Liver (tissue), 9 donors: ENCODE data around the gene TERT. TPM values are rescaled to one million over a fixed set of nuclear protein-coding genes. Genes with fewer than 3 reads are reported as not detected.

Source experiments
- DNase-seq: peaks from one replicate; pipeline ENCODE4 v3.0.0-alpha.2; 2017; ENCODE audit warnings: low spot score
- H3K27ac ChIP-seq, 2 donors: one replicate each; pipeline ENCODE4 v1.7.0; 2013; ENCODE audit warnings: inconsistent platforms in 2 of 2, low read length in 2 of 2, control low read depth in 1 of 2, low read depth in 1 of 2, mild to moderate bottlenecking in 1 of 2
- H3K27me3 ChIP-seq, 4 donors: one replicate each; pipeline versions ENCODE4 v1.6.1 to v1.7.0; 2013; ENCODE audit warnings: low read length in 3 of 4, inconsistent platforms in 1 of 4, mild to moderate bottlenecking in 1 of 4, moderate library complexity in 1 of 4; ENCODE audit not compliant: control insufficient read depth in 4 of 4, insufficient read depth in 4 of 4
- H3K36me3 ChIP-seq, 4 donors: one replicate each; pipeline versions ENCODE4 v1.6.1 to v1.7.0; 2013; ENCODE audit warnings: low read length in 3 of 4, mild to moderate bottlenecking in 3 of 4, low read depth in 1 of 4, moderate library complexity in 1 of 4; ENCODE audit not compliant: control insufficient read depth in 4 of 4, insufficient read depth in 3 of 4
- H3K4me1 ChIP-seq, 4 donors: one replicate each; pipeline versions ENCODE4 v1.6.1 to v1.7.0; 2013; ENCODE audit warnings: low read length in 3 of 4, mild to moderate bottlenecking in 3 of 4, moderate library complexity in 1 of 4; ENCODE audit not compliant: control insufficient read depth in 4 of 4, insufficient read depth in 4 of 4
- H3K4me3 ChIP-seq, 3 donors: one replicate each; pipeline versions ENCODE4 v1.6.1 to v1.7.0; 2013; ENCODE audit warnings: low read length in 3 of 3, control low read depth in 1 of 3, low read depth in 1 of 3, mild to moderate bottlenecking in 1 of 3
- H3K9ac ChIP-seq, 2 donors: one replicate each; pipeline ENCODE4 v1.7.0; 2013; ENCODE audit warnings: low read length in 2 of 2, mild to moderate bottlenecking in 2 of 2, moderate library complexity in 2 of 2, control low read depth in 1 of 2, low read depth in 1 of 2
- H3K9me3 ChIP-seq, 4 donors: one replicate each; pipeline versions ENCODE4 v1.6.1 to v1.7.0; 2013; ENCODE audit warnings: low read length in 3 of 4; ENCODE audit not compliant: control insufficient read depth in 4 of 4
- ATF3 ChIP-seq: IDR thresholded peaks from 2 replicates; pipeline ENCODE4 v1.6.1; 2016; ENCODE audit warnings: antibody characterized with exemption
- CTCF ChIP-seq: fragments of 150-350 bp; IDR thresholded peaks from 2 replicates; pipeline ENCODE4 v1.5.1; 2017; ENCODE audit warnings: improper control_type of control experiment, low read depth, low read length; ENCODE audit not compliant: missing input control
- FOXA1 ChIP-seq: IDR thresholded peaks from 2 replicates; pipeline ENCODE4 v1.6.1; 2016; ENCODE audit warnings: antibody characterized with exemption
- FOXA2 ChIP-seq: IDR thresholded peaks from 2 replicates; pipeline ENCODE4 v1.6.1; 2016; ENCODE audit warnings: antibody characterized with exemption
- GABPA ChIP-seq, 2 donors: IDR thresholded peaks in 1 of 2; conservative IDR thresholded peaks in 1 of 2; 2 replicates each; pipeline ENCODE4 v1.6.1; 2016; ENCODE audit warnings: antibody characterized with exemption in 2 of 2, mild to moderate bottlenecking in 1 of 2, moderate library complexity in 1 of 2
- MAX ChIP-seq: IDR thresholded peaks from 2 replicates; pipeline ENCODE4 v1.6.1; 2016; ENCODE audit warnings: antibody characterized with exemption
- RAD21 ChIP-seq, 2 donors: IDR thresholded peaks; 2 replicates each; pipeline ENCODE4 v1.6.1; 2016; ENCODE audit warnings: antibody characterized with exemption in 2 of 2, mild to moderate bottlenecking in 2 of 2
- REST ChIP-seq: IDR thresholded peaks from 2 replicates; pipeline ENCODE4 v1.6.1; 2016; ENCODE audit warnings: antibody characterized with exemption, mild to moderate bottlenecking
- WGBS: extraction: QIAGEN DNeasy Blood & Tissue Kit; methylation state at CpG from one replicate; pipeline ENCODE4 v1.1.7; 2013; 5-methylcytosine and 5-hydroxymethylcytosine counted together
- polyA plus RNA-seq, 2 donors: library from polyadenylated mRNA; stranded (reverse) in 1 of 2; unstranded in 1 of 2; fragments of 200-250 nt in 1 of 2; fragments of >200 nt in 1 of 2; fragmentation: Nextera tagmentation in 1 of 2; extraction: Ambion mirVana in 1 of 2; gene quantifications; one replicate each; pipeline versions ENCODE4 v1.2.1 to v1.2.3, GENCODE V29; 2013 to 2015
- total RNA-seq, 2 donors: library from RNA; depleted of rRNA; stranded (reverse); fragments of >200 nt; gene quantifications; one replicate each; pipeline ENCODE4 v1.2.3, GENCODE V29; 2014
- donor health status: healthy.
- donor health status: healthy.
- donor health status: healthy.
- donor health status: healthy.
- donor health status: healthy.

Gene TERT
- total and polyA plus RNA-seq, 4 donors, result 0.14 TPM; not detected in 3

GRCh38 chr5:1270933-1271914 is 23.6 kb downstream of the TERT start (continued):
- no peak for TF ChIP-seq MAX
- TF ChIP-seq CTCF, result no peak
- no peak for TF ChIP-seq FOXA2

GRCh38 chr5:1270426-1270825 is 24.4 kb downstream of the TERT start:
- 97% methylated on average over 22 of the region's 22 CpGs for WGBS
- no peak for DNase-seq
- no peaks in the 10 kb centered on the region for H3K27me3 ChIP-seq
- H3K27ac ChIP-seq, result no peak overlapping the region
- TF ChIP-seq GABPA (IDR thresholded peaks at IDR 0.05 in 1 of 2, conservative IDR thresholded peaks at IDR 0.05 in 1 of 2) (no peak), RAD21 (IDR thresholded peaks at IDR 0.05) (no peak), FOXA2 (no peak), CTCF (no peak), FOXA1 (no peak), ATF3 (no peak), MAX (no peak), REST (no peak)
- H3K9ac ChIP-seq, result no peak overlapping the region
- H3K4me3 ChIP-seq, result no peak overlapping the region
- H3K4me1 ChIP-seq, result no peaks in the 10 kb centered on the region
- no peaks in the 10 kb centered on the region for H3K36me3 ChIP-seq
- H3K9me3 ChIP-seq, result no peaks in the 10 kb centered on the region
